Peyer's patch (tissue), 4 donors: Measurements from ENCODE around the gene ZNF761.
"Not testable (repeated sequence)": the region's sequence is repeated elsewhere in the genome, so short reads cannot be mapped to it uniquely, and the experiment has no call there.

Source experiments
- CTCF ChIP-seq, 6 experiments: fragments of 450-650 bp in 4 of 6; fragments of 200-600 bp in 2 of 6; sonication (generic) in 1 of 6; IDR thresholded peaks; one replicate each; pipeline ENCODE4 v1.5.1; 2017 to 2019; ENCODE audit warnings: antibody characterized with exemption in 6 of 6, mild to moderate bottlenecking in 3 of 6, moderate library complexity in 1 of 6
- POLR2A ChIP-seq, 2 donors: fragments of 450-650 bp; IDR thresholded peaks; one replicate each; pipeline ENCODE4 v1.5.1; 2017; ENCODE audit warnings: antibody characterized with exemption in 2 of 2, mild to moderate bottlenecking in 2 of 2, moderate library complexity in 2 of 2

GRCh38 chr19:53497311-53498023, 65.7 kb downstream of the ZNF761 start:
- not testable (repeated sequence) for TF ChIP-seq CTCF, POLR2A (IDR thresholded peaks at IDR 0.05)
